Spinal cord (tissue), 10 donors: ENCODE measurements around the gene WDR74. TPM values are rescaled to one million over a fixed set of nuclear protein-coding genes. Genes with fewer than 3 reads are reported as not detected.

ENCODE experiments used
- DNase-seq, 6 donors: peaks; one replicate each; pipeline versions ENCODE4 v3.0.0 to v3.0.0-alpha.2; 2013 to 2015; ENCODE audit warnings: low spot score in 6 of 6, low read depth in 4 of 6
- H3K27ac ChIP-seq: one replicate; pipeline ENCODE4 v1.5.1; 2013; ENCODE audit warnings: low read depth, low read length, control low read depth
- H3K27me3 ChIP-seq: one replicate; pipeline ENCODE4 v1.6.1; 2013; ENCODE audit warnings: low read length; ENCODE audit not compliant: control insufficient read depth, insufficient read depth
- H3K36me3 ChIP-seq: one replicate; pipeline ENCODE4 v1.6.1; 2013; ENCODE audit warnings: low read length; ENCODE audit not compliant: control insufficient read depth, insufficient read depth
- H3K4me1 ChIP-seq: one replicate; pipeline ENCODE4 v1.6.1; 2013; ENCODE audit warnings: low read length; ENCODE audit not compliant: control insufficient read depth, insufficient read depth
- H3K4me3 ChIP-seq: one replicate; pipeline ENCODE4 v1.5.1; 2013; ENCODE audit warnings: low read depth, low read length, control low read depth
- H3K9me3 ChIP-seq: one replicate; pipeline ENCODE4 v1.6.1; 2013; ENCODE audit warnings: low read length; ENCODE audit not compliant: control insufficient read depth, insufficient read depth
- WGBS: methylation state at CpG from one replicate; pipeline ENCODE4 v1.1.5; 2013; ENCODE audit warnings: missing lambda C conversion rate; ENCODE audit not compliant: insufficient coverage; 5-methylcytosine and 5-hydroxymethylcytosine counted together
- long read RNA-seq, 4 donors: transcript quantifications; one replicate each; lab custom pipeline, GENCODE V29; 2026
- polyA plus RNA-seq, 2 donors: library from polyadenylated mRNA; unstranded; fragments of 120-200 nt; gene quantifications; one replicate each; pipeline ENCODE4 v1.2.1, GENCODE V29; 2013; ENCODE audit not compliant: insufficient read length in 2 of 2
- total RNA-seq, 2 donors: library from RNA; depleted of rRNA in 1 of 2; stranded (reverse); fragments of 120-200 nt in 1 of 2; fragments of >200 nt in 1 of 2; gene quantifications; one replicate each; pipeline versions ENCODE4 v1.2.3 to v1.2.4, GENCODE V29; 2013 to 2014
- donor health status: healthy.

The WDR74 gene
- 10 to 100 TPM; 25.5 to 42.6 TPM for total RNA-seq
- 10 to 100 TPM; 34.4 to 45.5 TPM for polyA plus RNA-seq
- long read RNA-seq, donor 1, transcript WDR74-201 (11 exons, 1,289 nt), result major isoform, 10 of 11 reads
- long read RNA-seq, donor 1, partial matches to known transcripts, result 0 of 11 reads
- long read RNA-seq, donor 1, other reads (novel, unspliced or antisense), result 0 of 11 reads
- long read RNA-seq, donor 2, partial matches to known transcripts, result 0 of 3 reads
- long read RNA-seq, donor 2, other reads (novel, unspliced or antisense), result 0 of 3 reads
- long read RNA-seq, donor 3, transcript WDR74-201 (11 exons, 1,289 nt), result major isoform, 5 of 7 reads
- long read RNA-seq, donor 3, partial matches to known transcripts, result 0 of 7 reads
- long read RNA-seq, donor 3, other reads (novel, unspliced or antisense), result 0 of 7 reads
- long read RNA-seq, donor 4, transcript WDR74-201 (11 exons, 1,289 nt), result major isoform, 23 of 25 reads
- long read RNA-seq, donor 4, partial matches to known transcripts, result 0 of 25 reads
- long read RNA-seq, donor 4, other reads (novel, unspliced or antisense), result 0 of 25 reads

DNA sequence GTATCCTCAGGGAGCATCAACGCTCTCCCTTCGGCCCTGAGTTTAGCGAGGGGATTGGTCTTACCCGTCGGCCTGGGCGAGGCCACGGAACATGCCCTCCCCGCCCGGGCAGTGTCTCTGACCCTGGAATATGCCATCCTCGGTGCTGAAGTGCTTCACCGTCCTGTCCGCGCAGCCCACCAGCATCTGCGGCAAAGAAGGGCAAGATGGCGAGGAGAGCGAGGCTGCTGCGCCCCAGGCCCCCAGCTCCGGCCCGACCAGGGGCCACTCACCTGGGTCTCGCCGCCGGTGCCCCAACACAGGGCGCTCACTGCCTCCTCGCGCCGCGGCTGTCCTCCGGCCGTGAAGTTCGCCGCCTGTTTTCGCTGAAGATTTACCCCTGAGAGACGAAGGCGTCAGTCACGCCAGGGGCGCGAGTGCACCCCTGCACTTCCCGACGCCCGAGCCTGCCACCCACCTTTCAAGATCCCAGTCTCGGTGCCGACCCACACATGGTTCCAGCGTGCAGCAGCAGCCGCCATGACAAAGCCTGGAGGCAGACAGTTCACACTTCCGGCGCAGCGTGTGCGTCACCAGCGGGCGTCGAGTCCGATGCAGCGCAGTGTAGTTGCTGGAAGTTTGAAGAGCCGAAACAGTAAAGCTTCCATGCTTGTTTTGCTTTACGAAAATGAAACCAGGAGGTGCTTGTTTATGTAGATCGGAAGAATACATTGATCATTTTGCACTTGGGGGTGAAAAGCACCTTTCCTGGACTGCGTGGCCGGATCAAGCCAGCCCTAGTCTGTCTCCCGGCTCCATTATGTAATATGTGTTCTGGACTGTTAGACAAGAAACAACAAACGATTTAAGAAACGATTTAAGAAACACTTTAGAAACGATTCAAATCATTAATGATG lies at the start of gene WDR74:
Gene WDR74 (minus strand): TSS at position 541 of the 896 bp plus-strand sequence. CDS start 20 bp downstream, at position 521.
- peaks cover 31% of the 10 kb centered on the region for H3K4me1 ChIP-seq
- H3K9me3 ChIP-seq, result no peaks in the 10 kb centered on the region
- DNase-seq, result peak; percentile 87 to 98 (median 92)
- no peaks in the 10 kb centered on the region for H3K27me3 ChIP-seq
- H3K27ac ChIP-seq, result peak within 1 kb of the TSS; percentile 99
- peak within 1 kb of the TSS; percentile 94 for H3K4me3 ChIP-seq
- peaks cover 27% of the 10 kb centered on the region for H3K36me3 ChIP-seq
- WGBS, result under 1% methylated on average over 56 of the region's 62 CpGs

DNA sequence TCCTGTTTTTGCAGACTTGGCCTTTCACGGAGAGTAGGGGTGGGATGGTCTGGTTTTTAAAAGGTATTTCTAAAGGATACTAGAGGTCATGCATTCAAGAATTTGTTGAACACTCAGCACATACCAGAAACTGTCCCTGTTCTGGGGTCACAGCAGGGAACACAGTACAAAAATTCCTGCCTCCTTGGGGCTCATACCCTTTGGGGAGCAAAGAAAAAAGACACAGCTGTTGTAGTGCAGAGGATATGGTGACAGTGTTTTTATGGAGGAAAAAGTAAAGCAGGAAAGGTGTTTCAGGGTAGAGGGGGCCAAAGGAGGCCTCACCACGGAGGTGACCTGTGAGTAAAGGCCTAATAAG lies 49.7 kb upstream of the WDR74 start:
- no peak overlapping the region for H3K27ac ChIP-seq
- DNase-seq, result no peak
- no peak overlapping the region for H3K4me3 ChIP-seq
- H3K36me3 ChIP-seq, result peaks cover 56% of the 10 kb centered on the region
- peaks cover 26% of the 10 kb centered on the region for H3K4me1 ChIP-seq
- no peaks in the 10 kb centered on the region for H3K27me3 ChIP-seq
- WGBS, result 100% methylated on average over 1 of the region's 2 CpGs
- H3K9me3 ChIP-seq, result no peaks in the 10 kb centered on the region

DNA sequence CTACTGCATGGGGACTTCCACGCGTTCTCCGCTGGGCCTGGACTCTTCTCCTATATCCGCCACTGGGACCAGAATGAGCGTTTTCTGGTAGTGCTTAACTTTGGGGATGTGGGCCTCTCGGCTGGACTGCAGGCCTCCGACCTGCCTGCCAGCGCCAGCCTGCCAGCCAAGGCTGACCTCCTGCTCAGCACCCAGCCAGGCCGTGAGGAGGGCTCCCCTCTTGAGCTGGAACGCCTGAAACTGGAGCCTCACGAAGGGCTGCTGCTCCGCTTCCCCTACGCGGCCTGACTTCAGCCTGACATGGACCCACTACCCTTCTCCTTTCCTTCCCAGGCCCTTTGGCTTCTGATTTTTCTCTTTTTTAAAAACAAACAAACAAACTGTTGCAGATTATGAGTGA lies 49.0 kb upstream of the WDR74 start:
- H3K36me3 ChIP-seq, result peaks cover 60% of the 10 kb centered on the region
- H3K27me3 ChIP-seq, result no peaks in the 10 kb centered on the region

DNA sequence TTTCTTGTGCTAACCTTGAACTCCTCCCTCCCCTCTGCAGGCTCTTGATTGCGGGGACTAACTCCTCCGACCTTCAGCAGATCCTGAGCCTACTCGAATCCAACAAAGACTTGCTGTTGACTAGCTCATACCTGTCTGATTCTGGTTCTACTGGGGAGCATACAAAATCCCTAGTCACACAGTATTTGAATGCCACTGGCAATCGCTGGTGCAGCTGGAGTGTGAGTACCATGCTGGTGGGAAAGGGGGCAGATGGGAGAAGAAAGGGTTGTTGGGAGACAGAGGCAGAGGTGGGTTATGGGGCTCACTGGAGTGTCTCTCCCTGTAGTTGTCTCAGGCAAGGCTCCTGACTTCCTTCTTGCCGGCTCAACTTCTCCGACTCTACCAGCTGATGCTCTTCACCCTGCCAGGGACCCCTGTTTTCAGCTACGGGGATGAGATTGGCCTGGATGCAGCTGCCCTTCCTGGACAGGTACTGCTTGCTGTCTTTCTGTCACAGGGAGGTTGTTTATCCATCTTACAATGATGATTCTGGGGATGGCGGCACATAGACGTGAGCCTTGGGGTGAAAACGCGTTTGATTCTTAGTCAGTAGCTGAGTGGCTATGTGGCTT lies 45.9 kb upstream of the WDR74 start:
- peaks cover 70% of the 10 kb centered on the region for H3K36me3 ChIP-seq
- no peaks in the 10 kb centered on the region for H3K9me3 ChIP-seq
- DNase-seq, result no peak
- WGBS, result 96% methylated on average over 7 of the region's 11 CpGs
- no peak overlapping the region for H3K4me3 ChIP-seq
- H3K27ac ChIP-seq, result peak overlapping the region; percentile 7
- peaks cover 42% of the 10 kb centered on the region for H3K4me1 ChIP-seq
- no peaks in the 10 kb centered on the region for H3K27me3 ChIP-seq

More for the DNA sequence above, 49.0 kb upstream of the WDR74 start:
- Histone ChIP-seq H3K27ac (no peak overlapping the region), H3K9me3 (no peaks in the 10 kb centered on the region), H3K4me1 (peaks cover 33% of the 10 kb centered on the region), H3K4me3 (no peak overlapping the region)
- WGBS, result 92% methylated on average over 14 of the region's 14 CpGs
- DNase-seq, result no peak

DNA sequence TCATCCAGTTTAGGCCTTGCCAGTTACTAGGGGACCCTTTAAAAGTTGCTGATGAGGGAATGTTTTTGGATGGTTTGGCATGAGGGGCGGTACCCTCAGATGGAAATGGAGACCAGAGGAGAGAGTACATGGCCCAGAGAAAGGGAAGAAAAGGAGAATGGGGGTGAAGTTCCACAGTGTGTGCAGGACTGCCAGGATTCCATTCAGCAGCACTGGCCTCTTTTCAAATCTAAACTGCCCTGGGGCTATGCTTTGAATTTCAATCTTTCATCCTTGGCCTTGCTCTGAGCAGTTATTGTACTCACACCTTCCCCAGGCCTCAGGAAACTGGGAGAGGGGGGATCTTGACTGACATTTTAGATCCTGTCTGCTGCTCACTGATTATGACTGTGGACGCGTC lies 44.3 kb upstream of the WDR74 start:
- peak in 4 of 6 donors; percentile 38 to 85 (median 72) for DNase-seq
- H3K36me3 ChIP-seq, result peaks cover 59% of the 10 kb centered on the region
- H3K4me3 ChIP-seq, result no peak overlapping the region
- H3K27me3 ChIP-seq, result no peaks in the 10 kb centered on the region
- H3K4me1 ChIP-seq, result peaks cover 57% of the 10 kb centered on the region
- H3K27ac ChIP-seq, result peak overlapping the region; percentile 97
- H3K9me3 ChIP-seq, result no peaks in the 10 kb centered on the region
- 50% methylated on average over 1 of the region's 3 CpGs for WGBS

DNA sequence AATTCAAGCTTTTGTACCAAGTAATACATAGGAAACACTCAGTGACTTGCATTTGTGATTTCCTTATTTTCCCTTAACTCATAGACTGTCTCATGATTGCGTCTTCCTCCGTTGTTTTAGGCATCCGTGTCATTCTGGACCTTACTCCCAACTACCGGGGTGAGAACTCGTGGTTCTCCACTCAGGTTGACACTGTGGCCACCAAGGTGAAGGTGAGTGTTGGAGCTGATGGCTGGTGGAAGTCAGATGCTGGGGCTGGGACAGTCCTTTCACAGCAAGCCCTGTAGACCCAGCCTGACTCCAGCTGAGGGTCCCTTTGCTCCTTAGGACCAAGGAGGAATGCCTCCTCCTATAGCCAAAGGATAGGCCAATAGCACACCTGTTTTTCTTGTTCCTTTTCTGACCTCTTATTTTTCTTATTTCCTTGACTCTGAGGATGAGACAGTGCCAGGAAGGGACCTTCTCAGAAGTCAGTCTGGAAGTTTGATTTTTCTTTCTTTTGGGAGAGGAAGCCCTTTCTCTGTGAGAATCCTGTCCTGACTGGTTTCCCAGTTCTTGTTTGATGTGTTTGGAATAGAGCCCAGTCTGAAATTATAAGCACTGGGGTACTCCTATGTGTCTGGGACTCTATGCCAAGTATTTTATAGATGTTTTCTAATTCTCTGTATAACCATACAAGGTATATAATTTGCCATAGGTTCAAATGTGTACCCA lies 43.6 kb upstream of the WDR74 start:
- no CpG with 5 or more reads among the region's 5 CpGs for WGBS
- H3K27me3 ChIP-seq, result no peaks in the 10 kb centered on the region
- peak overlapping the region; percentile 97 for H3K27ac ChIP-seq
- peaks cover 52% of the 10 kb centered on the region for H3K36me3 ChIP-seq
- DNase-seq, result peak in 1 of 6 donors; percentile 49
- no peaks in the 10 kb centered on the region for H3K9me3 ChIP-seq
- H3K4me3 ChIP-seq, result peak overlapping the region; percentile 96
- H3K4me1 ChIP-seq, result peaks cover 57% of the 10 kb centered on the region

DNA sequence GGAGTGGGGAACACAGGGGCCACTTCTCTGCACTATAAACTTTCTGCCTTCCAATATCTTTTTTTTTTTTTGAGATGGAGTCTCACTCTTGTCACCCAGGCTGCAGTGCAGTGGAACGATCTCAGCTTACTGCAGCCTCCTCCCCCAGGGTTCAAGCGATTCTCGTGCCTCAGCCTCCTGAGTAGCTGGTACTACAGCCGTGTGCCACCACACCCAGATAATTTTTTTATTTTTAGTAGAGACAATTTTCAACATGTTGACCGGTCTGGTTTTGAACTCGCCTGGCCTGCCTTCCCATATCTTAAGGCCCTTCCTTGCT lies 43.0 kb upstream of the WDR74 start:
- H3K27ac ChIP-seq, result peak overlapping the region; percentile 97
- no peak for DNase-seq
- H3K9me3 ChIP-seq, result no peaks in the 10 kb centered on the region
- 65% methylated on average over 5 of the region's 6 CpGs for WGBS
- H3K4me3 ChIP-seq, result peak overlapping the region; percentile 96
- H3K36me3 ChIP-seq, result peaks cover 46% of the 10 kb centered on the region
- H3K4me1 ChIP-seq, result peaks cover 57% of the 10 kb centered on the region
- no peaks in the 10 kb centered on the region for H3K27me3 ChIP-seq

DNA sequence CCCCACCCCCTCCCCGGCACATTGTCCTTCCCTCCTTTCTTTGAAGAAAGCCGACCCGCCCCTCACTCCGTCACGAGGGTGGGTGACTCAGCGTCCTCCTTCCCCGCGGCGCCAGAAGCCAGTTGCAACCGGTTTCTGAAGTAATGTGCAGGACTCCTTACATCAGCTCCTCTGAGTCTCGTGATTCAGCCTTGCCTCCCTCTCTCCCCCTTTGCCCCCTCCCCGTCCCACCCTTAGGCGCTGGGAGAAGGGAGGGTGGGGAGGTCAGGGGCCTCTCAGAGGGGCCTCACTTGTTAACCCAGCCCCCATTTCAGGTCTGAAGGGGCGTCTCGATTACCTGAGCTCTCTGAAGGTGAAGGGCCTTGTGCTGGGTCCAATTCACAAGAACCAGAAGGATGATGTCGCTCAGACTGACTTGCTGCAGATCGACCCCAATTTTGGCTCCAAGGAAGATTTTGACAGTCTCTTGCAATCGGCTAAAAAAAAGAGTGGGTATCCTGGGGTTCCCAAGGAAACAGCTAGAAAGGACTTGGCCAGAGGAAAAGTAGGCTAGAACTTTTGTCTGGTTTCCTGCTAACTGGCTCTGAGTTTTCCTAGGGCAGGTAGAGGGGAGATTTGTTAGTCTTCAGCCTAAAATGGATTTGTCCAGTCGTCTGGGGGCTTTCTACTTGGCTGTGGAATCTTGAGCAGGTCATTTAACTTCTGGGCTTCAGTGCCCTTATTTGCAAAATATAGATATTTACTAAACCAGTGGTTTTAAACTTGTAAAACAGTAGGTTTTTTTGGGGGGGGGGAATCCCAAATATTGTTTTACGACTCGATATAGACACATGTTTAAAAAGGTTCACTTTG lies 42.4 kb upstream of the WDR74 start:
- H3K4me1 ChIP-seq, result peaks cover 56% of the 10 kb centered on the region
- H3K9me3 ChIP-seq, result no peaks in the 10 kb centered on the region
- peak; percentile 74 to 97 (median 85) for DNase-seq
- peak overlapping the region; percentile 96 for H3K4me3 ChIP-seq
- peaks cover 42% of the 10 kb centered on the region for H3K36me3 ChIP-seq
- no peaks in the 10 kb centered on the region for H3K27me3 ChIP-seq
- WGBS, result 0% methylated on average over 11 of the region's 21 CpGs
- H3K27ac ChIP-seq, result peak overlapping the region; percentile 97
